ENCODE results near the gene GAST. TPM values are rescaled to one million over a fixed set of nuclear protein-coding genes. Genes with fewer than 3 reads are reported as not detected.

GAST gene
- total RNA-seq, 1 experiment from 2014 or later: not detected

DNA sequence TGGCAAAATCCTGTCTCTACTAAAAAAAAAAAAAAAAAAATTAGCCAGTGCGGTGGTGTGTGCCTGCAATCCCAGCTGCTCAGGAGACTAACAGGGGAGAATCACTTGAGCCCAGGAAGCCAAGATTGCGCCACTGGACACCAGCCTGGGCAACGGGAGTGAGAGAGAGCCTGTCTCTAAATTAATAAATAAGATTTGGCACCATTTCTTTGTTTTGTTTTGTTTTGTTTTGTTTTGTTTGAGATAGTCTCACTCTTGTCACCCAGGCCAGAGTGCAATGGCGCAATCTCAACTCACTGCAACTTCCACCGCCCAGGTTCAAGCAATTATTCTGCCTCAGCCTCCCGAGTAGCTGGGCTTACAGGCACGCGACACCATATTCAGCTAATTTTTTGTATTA lies 9.4 kb upstream of the GAST start:
- H4K20me1 ChIP-seq (ENCODE audit: insufficient read depth): no peaks in the 10 kb centered on the region
- no peak overlapping the region for H3K4me2 ChIP-seq (ENCODE audit: low read length)
- H3K9me3 ChIP-seq (ENCODE audit: control insufficient read depth in 1 of 2, insufficient read depth in 1 of 2, low read depth in 1 of 2, low read length in 2 of 2): no peaks in the 10 kb centered on the region
- POLR2A ChIA-PET: interaction anchor here (1.6 to 2.3 kb wide), 2 partner anchors 11 to 14 kb away, joined by 6 to 8 read pairs; partner anchors contain the start of gene EIF1
- ATAC-seq (no peak), DNase-seq (ENCODE audit: low read depth, low spot score) (no peak)
- CTCF ChIA-PET: no interaction called here
- BruUV-seq (replicated peaks): no TSS peak
- H3K4me3 ChIP-seq (replicated peaks in 1 of 2; ENCODE audit: low read depth in 1 of 2, low read length in 2 of 2): no peak overlapping the region
- no peaks in the 10 kb centered on the region for H3K36me3 ChIP-seq (ENCODE audit: control insufficient read depth in 1 of 2, insufficient read depth in 2 of 2, low read length in 2 of 2)
- H2AFZ ChIP-seq (ENCODE audit: low read depth, low read length, poor library complexity, severe bottlenecking): no peak overlapping the region
- TF ChIP-seq, protein P1, sequence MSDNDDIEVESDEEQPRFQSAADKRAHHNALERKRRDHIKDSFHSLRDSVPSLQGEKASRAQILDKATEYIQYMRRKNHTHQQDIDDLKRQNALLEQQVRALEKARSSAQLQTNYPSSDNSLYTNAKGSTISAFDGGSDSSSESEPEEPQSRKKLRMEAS (IDR thresholded peaks at IDR 0.05): no peak
- TF ChIP-seq SIN3A (IDR thresholded peaks at IDR 0.05; ENCODE audit: low read depth) (no peak), SRF (IDR thresholded peaks at IDR 0.05; ENCODE audit: low read depth) (no peak)
- intact Hi-C loops (cut with micrococcal nuclease): no loop called here
- H3K79me2 ChIP-seq (ENCODE audit: insufficient read depth, low read length): no peaks in the 10 kb centered on the region
- H3K27me3 ChIP-seq (ENCODE audit: insufficient read depth, low read length): no peaks in the 10 kb centered on the region
- RAD21 ChIA-PET (ENCODE audit: low non-redundant PET in 1 of 2, low total read pairs in 2 of 2, uncharacterized antibody in 2 of 2, unreplicated experiment in 2 of 2): interaction anchor here in 1 of 2 experiments (0.7 kb wide), 1 partner anchor 37 kb away, joined by 3 read pairs; no protein-coding TSS in a partner anchor
- no peaks in the 10 kb centered on the region for H3K9me2 ChIP-seq (ENCODE audit: insufficient read depth)
- H3K9ac ChIP-seq (ENCODE audit: low read length): no peak overlapping the region
- no peak overlapping the region for H3K27ac ChIP-seq (ENCODE audit: low read depth, low read length)
- no peaks in the 10 kb centered on the region for H3K4me1 ChIP-seq (ENCODE audit: control insufficient read depth in 1 of 2, insufficient read depth in 2 of 2, low read length in 2 of 2)

DNA sequence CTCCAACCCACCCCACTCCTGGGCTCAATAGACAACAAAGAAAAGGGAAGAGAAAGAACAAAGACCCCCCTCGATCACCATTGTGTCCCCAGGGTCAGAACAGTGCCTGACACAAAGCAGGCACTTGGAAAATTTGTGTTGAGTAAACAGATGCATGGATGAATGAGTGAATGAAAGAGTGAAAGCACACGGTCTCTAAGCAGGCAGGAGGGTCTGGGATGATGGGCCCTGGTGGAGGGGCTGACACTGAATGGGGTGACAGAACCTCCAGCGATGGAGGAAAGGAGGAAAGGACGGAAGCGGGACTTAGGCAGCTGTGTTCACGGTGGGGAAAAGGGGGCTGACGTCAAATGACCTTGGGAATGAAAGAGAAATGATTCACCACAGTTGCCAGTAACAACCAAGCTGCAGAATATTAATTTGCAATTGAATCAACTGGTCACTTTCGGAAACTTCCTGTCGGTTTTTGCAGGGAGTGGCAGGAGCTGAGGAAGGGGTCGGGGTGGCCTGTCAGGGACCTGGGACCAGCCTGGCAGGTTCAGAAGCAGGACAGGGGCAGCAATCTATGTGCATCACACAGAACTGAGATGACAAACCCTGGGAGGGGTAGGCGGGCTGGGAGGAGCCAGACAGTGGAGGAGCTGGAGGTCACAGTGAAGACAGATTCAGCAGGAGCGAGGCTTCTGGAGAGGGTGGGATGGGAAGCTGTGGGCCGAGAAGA lies 6.7 kb upstream of the GAST start:
- Histone ChIP-seq H3K27ac (ENCODE audit: low read depth, low read length) (no peak overlapping the region), H3K36me3 (ENCODE audit: control insufficient read depth in 1 of 2, insufficient read depth in 2 of 2, low read length in 2 of 2) (no peaks in the 10 kb centered on the region), H3K4me3 (replicated peaks in 1 of 2; ENCODE audit: low read depth in 1 of 2, low read length in 2 of 2) (no peak overlapping the region), H3K79me2 (ENCODE audit: insufficient read depth, low read length) (no peaks in the 10 kb centered on the region), H3K4me2 (ENCODE audit: low read length) (no peak overlapping the region), H3K27me3 (ENCODE audit: insufficient read depth, low read length) (no peaks in the 10 kb centered on the region), H3K9me2 (ENCODE audit: insufficient read depth) (no peaks in the 10 kb centered on the region), H3K9ac (ENCODE audit: low read length) (no peak overlapping the region), H4K20me1 (ENCODE audit: insufficient read depth) (no peaks in the 10 kb centered on the region), H3K9me3 (ENCODE audit: control insufficient read depth in 1 of 2, insufficient read depth in 1 of 2, low read depth in 1 of 2, low read length in 2 of 2) (no peaks in the 10 kb centered on the region), H3K4me1 (ENCODE audit: control insufficient read depth in 1 of 2, insufficient read depth in 2 of 2, low read length in 2 of 2) (no peaks in the 10 kb centered on the region), H2AFZ (ENCODE audit: low read depth, low read length, poor library complexity, severe bottlenecking) (no peak overlapping the region)
- ChIA-PET POLR2A (interaction anchor here (4.0 kb wide), 1 partner anchor 16 kb away, joined by 32 read pairs; the partner anchor contains the start of gene EIF1), CTCF (interaction anchor here (4.6 kb wide), 1 partner anchor 10 kb away, joined by 27 read pairs; no protein-coding TSS in a partner anchor), RAD21 (ENCODE audit: low non-redundant PET in 1 of 2, low total read pairs in 2 of 2, uncharacterized antibody in 2 of 2, unreplicated experiment in 2 of 2) (no interaction called here)
- DNase-seq (ENCODE audit: low read depth, low spot score): no peak
- BruUV-seq (replicated peaks): no TSS peak
- intact Hi-C loops (cut with micrococcal nuclease): no loop called here
- ATAC-seq: no peak
- TF ChIP-seq, protein P2, sequence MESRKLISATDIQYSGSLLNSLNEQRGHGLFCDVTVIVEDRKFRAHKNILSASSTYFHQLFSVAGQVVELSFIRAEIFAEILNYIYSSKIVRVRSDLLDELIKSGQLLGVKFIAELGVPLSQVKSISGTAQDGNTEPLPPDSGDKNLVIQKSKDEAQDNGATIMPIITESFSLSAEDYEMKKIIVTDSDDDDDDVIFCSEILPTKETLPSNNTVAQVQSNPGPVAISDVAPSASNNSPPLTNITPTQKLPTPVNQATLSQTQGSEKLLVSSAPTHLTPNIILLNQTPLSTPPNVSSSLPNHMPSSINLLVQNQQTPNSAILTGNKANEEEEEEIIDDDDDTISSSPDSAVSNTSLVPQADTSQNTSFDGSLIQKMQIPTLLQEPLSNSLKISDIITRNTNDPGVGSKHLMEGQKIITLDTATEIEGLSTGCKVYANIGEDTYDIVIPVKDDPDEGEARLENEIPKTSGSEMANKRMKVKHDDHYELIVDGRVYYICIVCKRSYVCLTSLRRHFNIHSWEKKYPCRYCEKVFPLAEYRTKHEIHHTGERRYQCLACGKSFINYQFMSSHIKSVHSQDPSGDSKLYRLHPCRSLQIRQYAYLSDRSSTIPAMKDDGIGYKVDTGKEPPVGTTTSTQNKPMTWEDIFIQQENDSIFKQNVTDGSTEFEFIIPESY (IDR thresholded peaks at IDR 0.05; ENCODE audit: extremely low read depth, insufficient replicate concordance, low read length): no peak
- no peak for TF ChIP-seq TCF7L2 (IDR thresholded peaks at IDR 0.05; ENCODE audit: borderline replicate concordance, extremely low read depth, insufficient read depth, insufficient read length)
- TF ChIP-seq, protein P3, sequence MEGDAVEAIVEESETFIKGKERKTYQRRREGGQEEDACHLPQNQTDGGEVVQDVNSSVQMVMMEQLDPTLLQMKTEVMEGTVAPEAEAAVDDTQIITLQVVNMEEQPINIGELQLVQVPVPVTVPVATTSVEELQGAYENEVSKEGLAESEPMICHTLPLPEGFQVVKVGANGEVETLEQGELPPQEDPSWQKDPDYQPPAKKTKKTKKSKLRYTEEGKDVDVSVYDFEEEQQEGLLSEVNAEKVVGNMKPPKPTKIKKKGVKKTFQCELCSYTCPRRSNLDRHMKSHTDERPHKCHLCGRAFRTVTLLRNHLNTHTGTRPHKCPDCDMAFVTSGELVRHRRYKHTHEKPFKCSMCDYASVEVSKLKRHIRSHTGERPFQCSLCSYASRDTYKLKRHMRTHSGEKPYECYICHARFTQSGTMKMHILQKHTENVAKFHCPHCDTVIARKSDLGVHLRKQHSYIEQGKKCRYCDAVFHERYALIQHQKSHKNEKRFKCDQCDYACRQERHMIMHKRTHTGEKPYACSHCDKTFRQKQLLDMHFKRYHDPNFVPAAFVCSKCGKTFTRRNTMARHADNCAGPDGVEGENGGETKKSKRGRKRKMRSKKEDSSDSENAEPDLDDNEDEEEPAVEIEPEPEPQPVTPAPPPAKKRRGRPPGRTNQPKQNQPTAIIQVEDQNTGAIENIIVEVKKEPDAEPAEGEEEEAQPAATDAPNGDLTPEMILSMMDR (IDR thresholded peaks at IDR 0.05 in 2 of 3, conservative IDR thresholded peaks at IDR 0.05 in 1 of 3; ENCODE audit: borderline replicate concordance in 1 of 3, insufficient read depth in 1 of 3, low read depth in 2 of 3, low read length in 2 of 3): no peak
- TF ChIP-seq, protein P4, sequence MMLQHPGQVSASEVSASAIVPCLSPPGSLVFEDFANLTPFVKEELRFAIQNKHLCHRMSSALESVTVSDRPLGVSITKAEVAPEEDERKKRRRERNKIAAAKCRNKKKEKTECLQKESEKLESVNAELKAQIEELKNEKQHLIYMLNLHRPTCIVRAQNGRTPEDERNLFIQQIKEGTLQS (IDR thresholded peaks at IDR 0.05): no peak

Data from HCT116 (cell line).